Kidney (tissue), 14 donors: ENCODE data around the gene AUTS2. TPM values are rescaled to one million over a fixed set of nuclear protein-coding genes. Genes with fewer than 3 reads are reported as not detected.

Source experiments
- DNase-seq, 5 donors: peaks; one replicate each; pipeline ENCODE4 v3.0.0-alpha.2; 2013 to 2020
- FAIRE-seq: peaks from 2 replicates; lab custom pipeline; 2012; peaks lifted over from hg19 to GRCh38; lab: Jason Lieb, UNC
- H3K27ac ChIP-seq, 2 donors: one replicate each; pipeline ENCODE4 v1.7.0; 2013; ENCODE audit warnings: low read depth in 2 of 2, low read length in 2 of 2, inconsistent platforms in 1 of 2
- H3K27me3 ChIP-seq: one replicate; pipeline ENCODE4 v1.7.1; 2013; ENCODE audit warnings: low read length, inconsistent platforms; ENCODE audit not compliant: control insufficient read depth, insufficient read depth
- H3K36me3 ChIP-seq, 3 donors: one replicate each; pipeline versions ENCODE4 v1.7.0 to v1.7.1; 2013; ENCODE audit warnings: low read length in 3 of 3, control low read depth in 1 of 3, inconsistent platforms in 1 of 3; ENCODE audit not compliant: insufficient read depth in 3 of 3, control insufficient read depth in 2 of 3
- H3K4me1 ChIP-seq, 3 donors: one replicate each; pipeline versions ENCODE4 v1.7.0 to v1.7.1; 2013; ENCODE audit warnings: low read length in 3 of 3, inconsistent platforms in 1 of 3, low read depth in 1 of 3; ENCODE audit not compliant: control insufficient read depth in 2 of 3, insufficient read depth in 2 of 3
- H3K4me3 ChIP-seq, 3 donors: one replicate each; pipeline versions ENCODE4 v1.7.0 to v1.8.1; 2013; ENCODE audit warnings: low read length in 3 of 3, control low read depth in 1 of 3, inconsistent platforms in 1 of 3
- H3K9ac ChIP-seq, 3 donors: one replicate each; pipeline versions ENCODE4 v1.7.0 to v1.7.1; 2013; ENCODE audit warnings: low read length in 3 of 3, control low read depth in 1 of 3, inconsistent platforms in 1 of 3
- H3K9me3 ChIP-seq, 3 donors: one replicate each; pipeline versions ENCODE4 v1.7.0 to v1.7.1; 2013; ENCODE audit warnings: low read length in 3 of 3, control low read depth in 1 of 3, inconsistent platforms in 1 of 3; ENCODE audit not compliant: control insufficient read depth in 2 of 3, insufficient read depth in 1 of 3
- CTCF ChIP-seq: IDR thresholded peaks from 3 replicates; pipeline ENCODE4 v1.5.1; 2012; ENCODE audit warnings: mild to moderate bottlenecking, moderate library complexity, borderline replicate concordance; ENCODE audit not compliant: insufficient read depth; ENCODE audit errors: extremely low read depth
- intact Hi-C: fragments of 100-400 bp; cut with DNase I; formaldehyde crosslinking; loops from one replicate; pipeline ENCODE4 v1.11.1; 2022
- polyA plus RNA-seq: library from polyadenylated mRNA; stranded (reverse); fragments of 350-450 nt; fragmentation: Illumina TruSeq; extraction: RNeasy Lipid Tissue Mini Kit (QIAGEN cat#74804); gene quantifications from one replicate; pipeline ENCODE4 v1.2.3, GENCODE V29; 2014; ENCODE audit warnings: low read depth, low replicate concordance; ENCODE audit not compliant: insufficient read depth
- total RNA-seq: library from RNA; stranded (reverse); fragmentation: NEBNext Ultra II Directional; extraction: Animal tissue kit (Norgen Biotek cat#: 25700); gene quantifications from one replicate; pipeline ENCODE4 v1.2.1, GENCODE V29; 2021
- donor health status: control.
- donor health status: control.
- donor health status: control.
- donor health status: control.
- donor health status: control.
- donor health status: DM: yes; HTN: yes; CAD: no.
- donor health status: Normal renal cell carcinoma (clear cell type).

The AUTS2 gene
- total and polyA plus RNA-seq, 2 donors from 2014 or later = 5.2 to 33.8 TPM

- intact Hi-C loops = no loop called here
- Histone ChIP-seq H3K9ac (no peak overlapping the region), H3K27me3 (no peaks in the 10 kb centered on the region), H3K27ac (no peak overlapping the region), H3K36me3 (no peaks in the 10 kb centered on the region), H3K9me3 (no peaks in the 10 kb centered on the region), H3K4me3 (no peak overlapping the region), H3K4me1 (no peaks in the 10 kb centered on the region)
- no peak for DNase-seq
- no peak for TF ChIP-seq CTCF
- FAIRE-seq = no peak
Measured at GRCh38 chr7:69743436-69743835, 145.2 kb downstream of the AUTS2 start.

GRCh38 chr7:69744026-69744425, 145.8 kb downstream of the AUTS2 start:
- H3K27ac ChIP-seq = no peak overlapping the region
- no peak for FAIRE-seq
- intact Hi-C loops = no loop called here
- H3K4me3 ChIP-seq = no peak overlapping the region
- H3K27me3 ChIP-seq = no peaks in the 10 kb centered on the region
- H3K9me3 ChIP-seq = no peaks in the 10 kb centered on the region
- TF ChIP-seq CTCF = no peak
- no peaks in the 10 kb centered on the region for H3K36me3 ChIP-seq
- no peaks in the 10 kb centered on the region for H3K4me1 ChIP-seq
- no peak overlapping the region for H3K9ac ChIP-seq
- DNase-seq = no peak

GRCh38 chr7:69746383-69746782, 148.1 kb downstream of the AUTS2 start:
- H3K36me3 ChIP-seq = no peaks in the 10 kb centered on the region
- DNase-seq = no peak

More at GRCh38 chr7:69746383-69746782, 148.1 kb downstream of the AUTS2 start:
- H3K9ac ChIP-seq = no peak overlapping the region
- intact Hi-C loops = no loop called here
- H3K9me3 ChIP-seq = no peaks in the 10 kb centered on the region
- no peaks in the 10 kb centered on the region for H3K4me1 ChIP-seq
- FAIRE-seq = no peak
- H3K4me3 ChIP-seq = no peak overlapping the region
- no peak overlapping the region for H3K27ac ChIP-seq
- H3K27me3 ChIP-seq = no peaks in the 10 kb centered on the region
- no peak for TF ChIP-seq CTCF
